DND-41 (cell line): ENCODE data around the gene ADCY2.

Experiments used
- ATAC-seq: fragments of 200-7000 bp; cut with Tn5 transposase; 3 replicates; pipeline ENCODE4 v1.9.1; 2021; ENCODE audit warnings: low read depth; ENCODE audit not compliant: insufficient read depth
- DNase-seq: peaks from one replicate; pipeline ENCODE4 v3.0.0-alpha.2; 2020
- H2AFZ ChIP-seq: 2 replicates; pipeline ENCODE4 v1.6.0; 2012; ENCODE audit warnings: low read depth, low read length
- H3K27ac ChIP-seq: 2 replicates; pipeline ENCODE4 v1.5.1; 2012; ENCODE audit warnings: low read length, inconsistent platforms
- H3K27me3 ChIP-seq: fragments of 200-600 bp; sonication (generic); 2 replicates; pipeline ENCODE4 v1.6.0; 2012; ENCODE audit warnings: low read length, mild to moderate bottlenecking, inconsistent platforms; ENCODE audit not compliant: insufficient read depth, poor library complexity
- H3K36me3 ChIP-seq: 2 replicates; pipeline ENCODE4 v1.5.1; 2012; ENCODE audit warnings: low read length, inconsistent platforms; ENCODE audit not compliant: insufficient read depth
- H3K4me1 ChIP-seq: 2 replicates; pipeline ENCODE4 v1.5.1; 2012; ENCODE audit warnings: mild to moderate bottlenecking, low read length; ENCODE audit not compliant: insufficient read depth
- H3K4me2 ChIP-seq: 2 replicates; pipeline ENCODE4 v1.6.0; 2012; ENCODE audit warnings: mild to moderate bottlenecking, moderate library complexity, low read length, inconsistent platforms; ENCODE audit not compliant: insufficient read depth
- H3K4me3 ChIP-seq, 2 experiments: fragments of 200-600 bp in 1 of 2; shearing (Covaris generic) in 1 of 2; 2 replicates each; pipeline ENCODE4 v1.5.1; 2012 to 2016; ENCODE audit warnings: inconsistent platforms in 2 of 2, low read length in 2 of 2, mild to moderate bottlenecking in 2 of 2, low read depth in 1 of 2, moderate library complexity in 1 of 2
- H3K79me2 ChIP-seq: 2 replicates; pipeline ENCODE4 v1.6.0; 2012; ENCODE audit warnings: low read length, inconsistent platforms; ENCODE audit not compliant: insufficient read depth
- H3K9ac ChIP-seq: 2 replicates; pipeline ENCODE4 v1.6.0; 2012; ENCODE audit warnings: low read depth, mild to moderate bottlenecking, inconsistent platforms, low read length, moderate library complexity
- H3K9me3 ChIP-seq: 2 replicates; pipeline ENCODE4 v1.5.1; 2012; ENCODE audit warnings: low read length, moderate library complexity, mild to moderate bottlenecking, inconsistent platforms; ENCODE audit not compliant: insufficient read depth, severe bottlenecking
- H4K20me1 ChIP-seq: 2 replicates; pipeline ENCODE4 v1.6.0; 2012; ENCODE audit warnings: low read length; ENCODE audit not compliant: insufficient read depth
- CTCF ChIP-seq: IDR thresholded peaks from 2 replicates; pipeline ENCODE4 v1.5.1; 2012; ENCODE audit warnings: borderline replicate concordance, low read length, moderate library complexity, mild to moderate bottlenecking; ENCODE audit not compliant: poor library complexity, severe bottlenecking; ENCODE audit errors: extremely low read depth
- EZH2 ChIP-seq: IDR thresholded peaks from 3 replicates; pipeline ENCODE4 v1.6.1; 2012; ENCODE audit warnings: borderline replicate concordance, low read depth, mild to moderate bottlenecking, moderate library complexity, low read length, inconsistent platforms; ENCODE audit not compliant: severe bottlenecking

ADCY2 gene

GRCh38 chr5:7755958-7756357 lies 360.0 kb downstream of the ADCY2 start:
- no peak overlapping the region for H3K4me2 ChIP-seq
- no peaks in the 10 kb centered on the region for H3K79me2 ChIP-seq
- no peaks in the 10 kb centered on the region for H4K20me1 ChIP-seq
- H3K27me3 ChIP-seq: peaks cover 3% of the 10 kb centered on the region
- H3K9ac ChIP-seq: no peak overlapping the region
- no peaks in the 10 kb centered on the region for H3K36me3 ChIP-seq
- H3K4me3 ChIP-seq: no peak overlapping the region
- TF ChIP-seq EZH2 (no peak), CTCF (no peak)
- H2AFZ ChIP-seq: no peak overlapping the region
- DNase-seq: no peak
- no peaks in the 10 kb centered on the region for H3K4me1 ChIP-seq
- no peaks in the 10 kb centered on the region for H3K9me3 ChIP-seq
- H3K27ac ChIP-seq: no peak overlapping the region
- no peak for ATAC-seq

- Histone ChIP-seq H3K4me3 (no peak overlapping the region), H3K9me3 (no peaks in the 10 kb centered on the region), H3K9ac (no peak overlapping the region), H2AFZ (no peak overlapping the region), H3K79me2 (no peaks in the 10 kb centered on the region), H3K27ac (no peak overlapping the region), H3K36me3 (no peaks in the 10 kb centered on the region), H4K20me1 (no peaks in the 10 kb centered on the region), H3K27me3 (peaks cover 3% of the 10 kb centered on the region), H3K4me1 (no peaks in the 10 kb centered on the region), H3K4me2 (no peak overlapping the region)
- TF ChIP-seq CTCF: no peak
- no peak for TF ChIP-seq EZH2
- DNase-seq (no peak), ATAC-seq (no peak)
Observed at GRCh38 chr5:7756453-7756852, 360.5 kb downstream of the ADCY2 start.

- no peak overlapping the region for H3K27ac ChIP-seq
- no peak overlapping the region for H3K9ac ChIP-seq
- DNase-seq (no peak), ATAC-seq (no peak)
- H3K79me2 ChIP-seq: no peaks in the 10 kb centered on the region
- no peaks in the 10 kb centered on the region for H4K20me1 ChIP-seq
- H2AFZ ChIP-seq: no peak overlapping the region
- peaks cover 3% of the 10 kb centered on the region for H3K27me3 ChIP-seq
- H3K9me3 ChIP-seq: no peaks in the 10 kb centered on the region
- no peaks in the 10 kb centered on the region for H3K4me1 ChIP-seq
- H3K36me3 ChIP-seq: no peaks in the 10 kb centered on the region
- TF ChIP-seq EZH2 (no peak), CTCF (no peak)
- no peak overlapping the region for H3K4me3 ChIP-seq
- H3K4me2 ChIP-seq: no peak overlapping the region
Observed at GRCh38 chr5:7759257-7759871, 363.4 kb downstream of the ADCY2 start.
